Measurements from ENCODE around the gene CLEC4M. TPM values are rescaled to one million over a fixed set of nuclear protein-coding genes. Genes with fewer than 3 reads are reported as not detected.

The CLEC4M gene, protein sequence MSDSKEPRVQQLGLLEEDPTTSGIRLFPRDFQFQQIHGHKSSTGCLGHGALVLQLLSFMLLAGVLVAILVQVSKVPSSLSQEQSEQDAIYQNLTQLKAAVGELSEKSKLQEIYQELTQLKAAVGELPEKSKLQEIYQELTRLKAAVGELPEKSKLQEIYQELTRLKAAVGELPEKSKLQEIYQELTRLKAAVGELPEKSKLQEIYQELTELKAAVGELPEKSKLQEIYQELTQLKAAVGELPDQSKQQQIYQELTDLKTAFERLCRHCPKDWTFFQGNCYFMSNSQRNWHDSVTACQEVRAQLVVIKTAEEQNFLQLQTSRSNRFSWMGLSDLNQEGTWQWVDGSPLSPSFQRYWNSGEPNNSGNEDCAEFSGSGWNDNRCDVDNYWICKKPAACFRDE
- 1 to 10 TPM in 1 of 4 donors, not detected in 3; 2.4 TPM for total RNA-seq

DNA sequence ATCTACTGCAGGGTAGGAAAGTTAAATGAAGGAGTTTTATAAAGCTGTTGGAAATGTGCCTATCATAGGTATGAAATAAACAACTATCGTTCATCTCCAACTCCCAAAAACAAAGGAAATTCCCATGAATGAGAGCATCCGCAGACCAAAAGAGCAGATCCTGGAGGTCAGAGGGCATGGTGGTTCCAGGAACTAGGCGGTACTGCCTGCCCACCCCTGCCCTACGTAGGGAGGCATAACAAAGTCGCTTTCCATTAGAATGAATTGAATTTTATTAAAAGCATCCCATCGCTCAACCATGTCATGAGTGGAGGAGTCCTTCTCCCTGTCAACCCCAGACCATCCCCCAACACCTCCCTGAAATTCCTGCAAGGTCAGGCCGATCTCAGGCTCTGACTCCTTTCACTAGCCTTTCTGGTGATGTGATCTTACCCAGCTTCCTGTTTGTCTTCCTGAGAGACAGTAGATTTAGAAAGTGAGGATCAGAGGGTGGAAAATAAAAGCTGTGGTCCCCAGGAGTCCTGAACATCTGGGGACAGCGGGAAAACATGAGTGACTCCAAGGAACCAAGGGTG is at the start of gene CLEC4M:
TSS of gene CLEC4M (plus strand) at position 525 of the 575 bp plus-strand sequence. CDS start at position 549, 24 bp downstream.
- Histone ChIP-seq H3K27me3 (no peaks in the 10 kb centered on the region), H3K4me1 (no peaks in the 10 kb centered on the region), H3K36me3 (no peaks in the 10 kb centered on the region), H3K27ac (no peak within 1 kb of the TSS), H3K9me3 (peaks cover 0 to 33% (median 6%) of the 10 kb centered on the region in 4 donors), H3K4me3 (no peak within 1 kb of the TSS)
- no peak for TF ChIP-seq POLR2A (IDR thresholded peaks at IDR 0.05)
- no peak for TF ChIP-seq EP300 (IDR thresholded peaks at IDR 0.05)
- TF ChIP-seq, protein P1, sequence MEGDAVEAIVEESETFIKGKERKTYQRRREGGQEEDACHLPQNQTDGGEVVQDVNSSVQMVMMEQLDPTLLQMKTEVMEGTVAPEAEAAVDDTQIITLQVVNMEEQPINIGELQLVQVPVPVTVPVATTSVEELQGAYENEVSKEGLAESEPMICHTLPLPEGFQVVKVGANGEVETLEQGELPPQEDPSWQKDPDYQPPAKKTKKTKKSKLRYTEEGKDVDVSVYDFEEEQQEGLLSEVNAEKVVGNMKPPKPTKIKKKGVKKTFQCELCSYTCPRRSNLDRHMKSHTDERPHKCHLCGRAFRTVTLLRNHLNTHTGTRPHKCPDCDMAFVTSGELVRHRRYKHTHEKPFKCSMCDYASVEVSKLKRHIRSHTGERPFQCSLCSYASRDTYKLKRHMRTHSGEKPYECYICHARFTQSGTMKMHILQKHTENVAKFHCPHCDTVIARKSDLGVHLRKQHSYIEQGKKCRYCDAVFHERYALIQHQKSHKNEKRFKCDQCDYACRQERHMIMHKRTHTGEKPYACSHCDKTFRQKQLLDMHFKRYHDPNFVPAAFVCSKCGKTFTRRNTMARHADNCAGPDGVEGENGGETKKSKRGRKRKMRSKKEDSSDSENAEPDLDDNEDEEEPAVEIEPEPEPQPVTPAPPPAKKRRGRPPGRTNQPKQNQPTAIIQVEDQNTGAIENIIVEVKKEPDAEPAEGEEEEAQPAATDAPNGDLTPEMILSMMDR (IDR thresholded peaks at IDR 0.05) = no peak
- 68 to 84% methylated on average over 8 of the region's 8 CpGs for WGBS, 2 donors
- no peak for DNase-seq (ENCODE audit: low spot score in 2 of 2)

DNA sequence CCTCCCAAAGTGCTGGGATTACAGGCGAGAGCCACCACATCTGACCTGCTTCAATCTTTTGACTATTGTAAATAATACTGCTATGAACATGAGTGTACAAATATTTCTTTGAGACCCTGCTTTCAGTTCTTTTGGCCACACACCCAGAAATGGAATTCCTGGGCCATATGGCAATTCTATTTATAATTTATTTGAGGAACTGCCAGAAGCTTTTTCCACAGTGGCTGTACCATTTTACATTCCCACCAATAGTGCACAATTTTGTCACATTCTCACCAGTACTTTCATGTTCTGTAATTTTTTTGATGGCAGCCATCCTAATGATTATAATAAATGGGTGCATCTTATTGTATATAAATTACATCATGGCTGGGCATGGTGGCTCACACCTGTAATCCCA is 47.4 kb upstream of the CLEC4M start:
- no peak overlapping the region for H3K4me3 ChIP-seq
- WGBS, 2 donors = 65 to 78% methylated on average over 1 of the region's 1 CpG
- H3K9me3 ChIP-seq = peaks cover 0 to 19% (median 0%) of the 10 kb centered on the region in 4 donors
- no peaks in the 10 kb centered on the region for H3K4me1 ChIP-seq
- no peak overlapping the region for H3K27ac ChIP-seq
- no peak for TF ChIP-seq EP300 (IDR thresholded peaks at IDR 0.05)
- TF ChIP-seq, protein P1 (IDR thresholded peaks at IDR 0.05) = no peak
- TF ChIP-seq POLR2A (IDR thresholded peaks at IDR 0.05) = no peak
- DNase-seq (ENCODE audit: low spot score in 2 of 2) = no peak
- no peaks in the 10 kb centered on the region for H3K36me3 ChIP-seq
- H3K27me3 ChIP-seq = no peaks in the 10 kb centered on the region

DNA sequence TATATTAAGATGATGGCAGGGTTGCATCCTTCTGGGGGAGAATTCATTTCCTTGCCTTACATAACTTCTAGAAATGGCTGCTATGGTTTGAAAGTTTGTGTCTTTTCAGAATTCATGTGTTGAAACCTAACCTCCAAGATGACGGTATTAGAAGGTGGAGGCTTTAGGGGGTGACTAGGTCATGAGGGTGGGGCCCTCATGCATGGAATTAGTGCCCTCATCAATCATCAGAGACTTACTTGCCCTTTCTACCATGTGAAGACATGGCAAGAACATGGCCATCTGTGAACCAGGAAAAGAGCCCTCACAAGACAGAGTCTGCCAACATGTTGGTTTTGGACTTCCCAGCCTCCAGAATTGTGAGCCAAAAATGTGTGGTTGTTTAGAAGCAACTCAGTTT is 46.3 kb upstream of the CLEC4M start:
- H3K4me1 ChIP-seq = no peaks in the 10 kb centered on the region
- WGBS, 2 donors = 73 to 84% methylated on average over 1 of the region's 1 CpG

DNA sequence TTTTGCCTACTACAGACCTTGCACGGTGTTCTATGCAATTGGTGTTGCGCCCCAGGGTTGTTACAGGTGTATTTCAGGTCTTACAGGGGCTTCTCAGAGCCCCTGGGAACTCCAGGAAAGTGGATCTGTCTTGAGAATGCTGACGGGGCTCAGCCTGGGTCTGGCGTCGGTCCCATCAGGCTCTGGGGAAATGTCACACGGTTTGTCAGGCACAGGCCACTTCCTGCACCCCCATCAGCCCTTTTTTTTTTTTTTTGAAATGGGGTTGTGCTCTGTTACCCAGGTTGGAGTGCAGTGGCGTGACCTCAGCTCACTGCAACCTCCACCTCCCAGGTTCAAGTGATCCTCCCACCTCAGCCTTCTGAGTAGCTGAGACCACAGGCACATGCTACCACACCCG is 44.4 kb upstream of the CLEC4M start:
- no peak overlapping the region for H3K4me3 ChIP-seq
- TF ChIP-seq, protein P1 (IDR thresholded peaks at IDR 0.05) = no peak
- TF ChIP-seq POLR2A (IDR thresholded peaks at IDR 0.05) (no peak), EP300 (IDR thresholded peaks at IDR 0.05) (no peak)
- 57 to 65% methylated on average over 8 of the region's 8 CpGs for WGBS, 2 donors
- H3K27me3 ChIP-seq = no peaks in the 10 kb centered on the region
- H3K36me3 ChIP-seq = no peaks in the 10 kb centered on the region
- H3K27ac ChIP-seq = no peak overlapping the region
- peaks cover 0 to 19% (median 0%) of the 10 kb centered on the region in 4 donors for H3K9me3 ChIP-seq
- no peaks in the 10 kb centered on the region for H3K4me1 ChIP-seq
- no peak for DNase-seq (ENCODE audit: low spot score in 2 of 2)

More for the DNA sequence above, 46.3 kb upstream of the CLEC4M start:
- TF ChIP-seq, protein P1 (IDR thresholded peaks at IDR 0.05) = no peak
- TF ChIP-seq EP300 (IDR thresholded peaks at IDR 0.05) (no peak), POLR2A (IDR thresholded peaks at IDR 0.05) (no peak)
- peaks cover 0 to 19% (median 0%) of the 10 kb centered on the region in 4 donors for H3K9me3 ChIP-seq
- no peaks in the 10 kb centered on the region for H3K27me3 ChIP-seq
- DNase-seq (ENCODE audit: low spot score in 2 of 2) = no peak
- no peak overlapping the region for H3K4me3 ChIP-seq
- H3K27ac ChIP-seq = no peak overlapping the region
- no peaks in the 10 kb centered on the region for H3K36me3 ChIP-seq

DNA sequence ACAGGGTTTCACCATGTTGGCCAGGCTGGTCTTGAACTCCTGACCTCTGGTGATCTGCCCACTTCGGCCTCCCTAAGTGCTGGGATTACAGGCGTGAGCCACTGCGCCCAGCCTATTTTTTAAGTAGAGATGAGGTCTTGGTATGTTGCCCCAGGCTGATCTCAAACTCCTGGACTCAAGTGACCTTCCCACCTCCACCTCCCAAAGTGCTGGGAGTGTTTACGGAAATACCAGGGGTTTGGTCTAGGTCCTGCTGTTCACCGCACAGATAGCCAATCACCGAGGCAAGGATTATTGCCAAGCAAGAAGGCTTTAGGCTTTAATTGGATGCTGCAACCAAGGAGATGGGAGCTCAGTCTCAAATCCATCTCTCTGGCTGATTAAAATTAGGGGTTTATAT is 42.7 kb upstream of the CLEC4M start:
- Histone ChIP-seq H3K9me3 (peaks cover 0 to 19% (median 0%) of the 10 kb centered on the region in 4 donors), H3K27me3 (no peaks in the 10 kb centered on the region), H3K4me3 (no peak overlapping the region), H3K27ac (no peak overlapping the region), H3K4me1 (no peaks in the 10 kb centered on the region), H3K36me3 (no peaks in the 10 kb centered on the region)
- DNase-seq (ENCODE audit: low spot score in 2 of 2) = no peak
- 71 to 87% methylated on average over 6 of the region's 6 CpGs for WGBS, 2 donors
- TF ChIP-seq EP300 (IDR thresholded peaks at IDR 0.05) (no peak), POLR2A (IDR thresholded peaks at IDR 0.05) (no peak)
- TF ChIP-seq, protein P1 (IDR thresholded peaks at IDR 0.05) = no peak
